ENCODE results near the gene DHH.

DHH gene

GRCh38 chr12:49059299-49060171 is 35.1 kb downstream of the DHH start:
- H3K9ac ChIP-seq (ENCODE audit: insufficient read length): peak overlapping the region; percentile 98
- no peaks in the 10 kb centered on the region for H3K9me3 ChIP-seq (ENCODE audit: low read depth, low read length)
- H3K27ac ChIP-seq: peak overlapping the region; percentile 97
- no peak for DNase-seq (ENCODE audit: low read depth, low spot score)
- peaks cover 13% of the 10 kb centered on the region for H3K36me3 ChIP-seq (ENCODE audit: insufficient read depth, low read length)
- peak overlapping the region; percentile 95 for H3K4me3 ChIP-seq
- TF ChIP-seq POLR2AphosphoS5 (IDR thresholded peaks at IDR 0.05; ENCODE audit: borderline replicate concordance, low read depth, low read length): no peak
- TF ChIP-seq EZH2 (IDR thresholded peaks at IDR 0.05): no peak
- no peak for TF ChIP-seq FOXP2 (optimal IDR thresholded peaks at IDR 0.05; ENCODE audit: control extremely low read depth, extremely low read length, insufficient read depth)

- H3K4me3 ChIP-seq: peak overlapping the region; percentile 95
- peak overlapping the region; percentile 98 for H3K9ac ChIP-seq (ENCODE audit: insufficient read length)
- H3K36me3 ChIP-seq (ENCODE audit: insufficient read depth, low read length): peaks cover 18% of the 10 kb centered on the region
- TF ChIP-seq FOXP2 (optimal IDR thresholded peaks at IDR 0.05; ENCODE audit: control extremely low read depth, extremely low read length, insufficient read depth) (no peak), POLR2AphosphoS5 (IDR thresholded peaks at IDR 0.05; ENCODE audit: borderline replicate concordance, low read depth, low read length) (no peak), EZH2 (IDR thresholded peaks at IDR 0.05) (no peak)
- H3K27ac ChIP-seq: 0 out of 2 replicates have a peak overlapping the region, but pooled peaks have one; percentile 97
- no peak for DNase-seq (ENCODE audit: low read depth, low spot score)
- no peaks in the 10 kb centered on the region for H3K9me3 ChIP-seq (ENCODE audit: low read depth, low read length)
Measured at GRCh38 chr12:49059045-49059298, 35.6 kb downstream of the DHH start.

- TF ChIP-seq EZH2 (IDR thresholded peaks at IDR 0.05) (no peak), POLR2AphosphoS5 (IDR thresholded peaks at IDR 0.05; ENCODE audit: borderline replicate concordance, low read depth, low read length) (no peak), FOXP2 (optimal IDR thresholded peaks at IDR 0.05; ENCODE audit: control extremely low read depth, extremely low read length, insufficient read depth) (no peak)
- peak overlapping the region; percentile 98 for H3K9ac ChIP-seq (ENCODE audit: insufficient read length)
- peaks cover 23% of the 10 kb centered on the region for H3K36me3 ChIP-seq (ENCODE audit: insufficient read depth, low read length)
Measured at GRCh38 chr12:49058366-49059044, 36.1 kb downstream of the DHH start.

GRCh38 chr12:49057888-49058287 is 36.7 kb downstream of the DHH start:
- Histone ChIP-seq H3K9ac (ENCODE audit: insufficient read length) (peak overlapping the region; percentile 98), H3K4me3 (peak overlapping the region; percentile 95), H3K9me3 (ENCODE audit: low read depth, low read length) (no peaks in the 10 kb centered on the region), H3K36me3 (ENCODE audit: insufficient read depth, low read length) (peaks cover 29% of the 10 kb centered on the region), H3K27ac (no peak overlapping the region; the same call in 1 of the 2 replicates)
- no peak for TF ChIP-seq POLR2AphosphoS5 (IDR thresholded peaks at IDR 0.05; ENCODE audit: borderline replicate concordance, low read depth, low read length)
- no peak for TF ChIP-seq FOXP2 (optimal IDR thresholded peaks at IDR 0.05; ENCODE audit: control extremely low read depth, extremely low read length, insufficient read depth)
- TF ChIP-seq EZH2 (IDR thresholded peaks at IDR 0.05): no peak
- DNase-seq (ENCODE audit: low read depth, low spot score): no peak

More at GRCh38 chr12:49058366-49059044, 36.1 kb downstream of the DHH start:
- Histone ChIP-seq H3K9me3 (ENCODE audit: low read depth, low read length) (no peaks in the 10 kb centered on the region), H3K4me3 (peak overlapping the region; percentile 95), H3K27ac (no peak overlapping the region)
- no peak for DNase-seq (ENCODE audit: low read depth, low spot score)

GRCh38 chr12:49055978-49056754 is 38.4 kb downstream of the DHH start:
- DNase-seq (ENCODE audit: low read depth, low spot score): peak; percentile 62
- peaks cover 46% of the 10 kb centered on the region for H3K36me3 ChIP-seq (ENCODE audit: insufficient read depth, low read length)
- H3K4me3 ChIP-seq: peak overlapping the region; percentile 95
- H3K9me3 ChIP-seq (ENCODE audit: low read depth, low read length): no peaks in the 10 kb centered on the region
- TF ChIP-seq FOXP2 (optimal IDR thresholded peaks at IDR 0.05; ENCODE audit: control extremely low read depth, extremely low read length, insufficient read depth) (peak; percentile 38), POLR2AphosphoS5 (IDR thresholded peaks at IDR 0.05; ENCODE audit: borderline replicate concordance, low read depth, low read length) (no peak), EZH2 (IDR thresholded peaks at IDR 0.05) (no peak)
- peak overlapping the region; percentile 84 for H3K27ac ChIP-seq
- peak overlapping the region; percentile 98 for H3K9ac ChIP-seq (ENCODE audit: insufficient read length)

GRCh38 chr12:49055092-49055491 is 39.5 kb downstream of the DHH start:
- Histone ChIP-seq H3K36me3 (ENCODE audit: insufficient read depth, low read length) (peaks cover 57% of the 10 kb centered on the region), H3K27ac (no peak overlapping the region), H3K4me3 (no peak overlapping the region), H3K9ac (ENCODE audit: insufficient read length) (no peak overlapping the region), H3K9me3 (ENCODE audit: low read depth, low read length) (no peaks in the 10 kb centered on the region)
- TF ChIP-seq POLR2AphosphoS5 (IDR thresholded peaks at IDR 0.05; ENCODE audit: borderline replicate concordance, low read depth, low read length) (no peak), FOXP2 (optimal IDR thresholded peaks at IDR 0.05; ENCODE audit: control extremely low read depth, extremely low read length, insufficient read depth) (no peak), EZH2 (IDR thresholded peaks at IDR 0.05) (no peak)
- no peak for DNase-seq (ENCODE audit: low read depth, low spot score)

GRCh38 chr12:49054524-49054923 is 40.1 kb downstream of the DHH start:
- Histone ChIP-seq H3K9ac (ENCODE audit: insufficient read length) (no peak overlapping the region), H3K4me3 (no peak overlapping the region), H3K36me3 (ENCODE audit: insufficient read depth, low read length) (peaks cover 63% of the 10 kb centered on the region), H3K27ac (no peak overlapping the region), H3K9me3 (ENCODE audit: low read depth, low read length) (no peaks in the 10 kb centered on the region)
- TF ChIP-seq POLR2AphosphoS5 (IDR thresholded peaks at IDR 0.05; ENCODE audit: borderline replicate concordance, low read depth, low read length) (no peak), FOXP2 (optimal IDR thresholded peaks at IDR 0.05; ENCODE audit: control extremely low read depth, extremely low read length, insufficient read depth) (no peak), EZH2 (IDR thresholded peaks at IDR 0.05) (no peak)
- no peak for DNase-seq (ENCODE audit: low read depth, low spot score)

- Histone ChIP-seq H3K9me3 (ENCODE audit: low read depth, low read length) (no peaks in the 10 kb centered on the region), H3K27ac (no peak overlapping the region), H3K36me3 (ENCODE audit: insufficient read depth, low read length) (peaks cover 67% of the 10 kb centered on the region), H3K4me3 (no peak overlapping the region), H3K9ac (ENCODE audit: insufficient read length) (no peak overlapping the region)
- DNase-seq (ENCODE audit: low read depth, low spot score): no peak
- TF ChIP-seq EZH2 (IDR thresholded peaks at IDR 0.05): no peak
Measured at GRCh38 chr12:49054096-49054495, 40.5 kb downstream of the DHH start.
